ES-I3 (cell line): ENCODE results near the gene SORT1.

Source experiments
- H3K36me3 ChIP-seq: 2 replicates; pipeline ENCODE4 v1.6.1; 2013; ENCODE audit warnings: mild to moderate bottlenecking, low read length, control low read depth, moderate library complexity; ENCODE audit not compliant: insufficient read depth
- H3K4me1 ChIP-seq: 2 replicates; pipeline ENCODE4 v1.6.1; 2013; ENCODE audit warnings: mild to moderate bottlenecking, control low read depth, low read length; ENCODE audit not compliant: insufficient read depth
- H3K9ac ChIP-seq: 2 replicates; pipeline ENCODE4 v1.6.1; 2013; ENCODE audit warnings: low read depth, mild to moderate bottlenecking, low read length, moderate library complexity
- H3K9me3 ChIP-seq: 2 replicates; pipeline ENCODE4 v1.6.1; 2013; ENCODE audit warnings: mild to moderate bottlenecking, low read length, moderate library complexity; ENCODE audit not compliant: control insufficient read depth, insufficient read depth

Gene SORT1

GRCh38 chr1:109268431-109269211, 129.1 kb downstream of the SORT1 start:
- Histone ChIP-seq H3K4me1 (peaks cover 1% of the 10 kb centered on the region; the same call in 1 of the 2 replicates), H3K9me3 (no peaks in the 10 kb centered on the region), H3K9ac (no peak overlapping the region), H3K36me3 (no peaks in the 10 kb centered on the region)

GRCh38 chr1:109267743-109268300, 129.9 kb downstream of the SORT1 start:
- Histone ChIP-seq H3K9me3 (no peaks in the 10 kb centered on the region), H3K36me3 (no peaks in the 10 kb centered on the region), H3K9ac (no peak overlapping the region), H3K4me1 (no peaks in the 10 kb centered on the region; the same call in 1 of the 2 replicates)

- H3K4me1 ChIP-seq: no peaks in the 10 kb centered on the region; the same call in 1 of the 2 replicates
- H3K36me3 ChIP-seq: no peaks in the 10 kb centered on the region
- H3K9ac ChIP-seq: no peak overlapping the region
- H3K9me3 ChIP-seq: no peaks in the 10 kb centered on the region
Measured at GRCh38 chr1:109266965-109267364, 130.8 kb downstream of the SORT1 start.

- no peaks in the 10 kb centered on the region for H3K36me3 ChIP-seq
- no peak overlapping the region for H3K9ac ChIP-seq
- H3K9me3 ChIP-seq: no peaks in the 10 kb centered on the region
- H3K4me1 ChIP-seq: no peaks in the 10 kb centered on the region; the same call in 1 of the 2 replicates
Measured at GRCh38 chr1:109265741-109266330, 131.9 kb downstream of the SORT1 start.

GRCh38 chr1:109265016-109265415, 132.7 kb downstream of the SORT1 start:
- peaks cover 3% of the 10 kb centered on the region; the same call in 1 of the 2 replicates for H3K4me1 ChIP-seq
- no peak overlapping the region for H3K9ac ChIP-seq
- H3K36me3 ChIP-seq: no peaks in the 10 kb centered on the region
- H3K9me3 ChIP-seq: no peaks in the 10 kb centered on the region

GRCh38 chr1:109264379-109264755, 133.4 kb downstream of the SORT1 start:
- Histone ChIP-seq H3K36me3 (no peaks in the 10 kb centered on the region), H3K9ac (no peak overlapping the region), H3K4me1 (peaks cover 8% of the 10 kb centered on the region)

GRCh38 chr1:109263597-109264378, 133.9 kb downstream of the SORT1 start:
- Histone ChIP-seq H3K9ac (no peak overlapping the region), H3K36me3 (no peaks in the 10 kb centered on the region), H3K9me3 (no peaks in the 10 kb centered on the region), H3K4me1 (peaks cover 12% of the 10 kb centered on the region)

More at GRCh38 chr1:109264379-109264755, 133.4 kb downstream of the SORT1 start:
- no peaks in the 10 kb centered on the region for H3K9me3 ChIP-seq

- Histone ChIP-seq H3K9me3 (no peaks in the 10 kb centered on the region), H3K4me1 (peaks cover 12% of the 10 kb centered on the region), H3K36me3 (no peaks in the 10 kb centered on the region), H3K9ac (no peak overlapping the region)
Measured at GRCh38 chr1:109263234-109263596, 134.5 kb downstream of the SORT1 start.

GRCh38 chr1:109262231-109263055, 135.3 kb downstream of the SORT1 start:
- H3K4me1 ChIP-seq: peaks cover 12% of the 10 kb centered on the region
- no peaks in the 10 kb centered on the region for H3K36me3 ChIP-seq
- H3K9ac ChIP-seq: no peak overlapping the region
- no peaks in the 10 kb centered on the region for H3K9me3 ChIP-seq

- H3K9ac ChIP-seq: no peak overlapping the region
- H3K36me3 ChIP-seq: no peaks in the 10 kb centered on the region
- peaks cover 12% of the 10 kb centered on the region for H3K4me1 ChIP-seq
Measured at GRCh38 chr1:109261578-109261977, 136.1 kb downstream of the SORT1 start.

GRCh38 chr1:109261006-109261405, 136.7 kb downstream of the SORT1 start:
- Histone ChIP-seq H3K9me3 (no peaks in the 10 kb centered on the region), H3K36me3 (no peaks in the 10 kb centered on the region), H3K9ac (no peak overlapping the region), H3K4me1 (peaks cover 12% of the 10 kb centered on the region)

More at GRCh38 chr1:109261578-109261977, 136.1 kb downstream of the SORT1 start:
- no peaks in the 10 kb centered on the region for H3K9me3 ChIP-seq

GRCh38 chr1:109259674-109260557, 137.8 kb downstream of the SORT1 start:
- Histone ChIP-seq H3K9me3 (no peaks in the 10 kb centered on the region), H3K4me1 (peaks cover 19% of the 10 kb centered on the region), H3K36me3 (no peaks in the 10 kb centered on the region), H3K9ac (no peak overlapping the region)
